OCI-LY3 (cell line): ENCODE measurements around the gene PPP1R12B.
A peak's percentile ranks its signal among the peaks of the same experiment; 100 is the strongest.
"Not testable (repeated sequence)": the region's sequence is repeated elsewhere in the genome, so short reads cannot be mapped to it uniquely, and the experiment has no call there.

Experiments
- H2AFZ ChIP-seq: fragments of 200-600, 300-600 bp; shearing (Covaris generic); 2 replicates; pipeline ENCODE4 v1.6.0; 2014; ENCODE audit warnings: antibody characterized with exemption, low read depth, low read length
- H3K27ac ChIP-seq: fragments of 200-600, 300-600 bp; sonication (generic); 2 replicates; pipeline ENCODE4 v1.5.1; 2014; ENCODE audit warnings: mild to moderate bottlenecking, low read length, moderate library complexity, mixed read lengths
- H3K27me3 ChIP-seq: fragments of 200-600, 300-600 bp; sonication (generic); 2 replicates; pipeline ENCODE4 v1.6.1; 2014; ENCODE audit warnings: low read depth, low read length, mixed read lengths
- H3K36me3 ChIP-seq: fragments of 200-600, 300-600 bp; sonication (generic); replicated peaks from 2 replicates; pipeline ENCODE3; 2014; ENCODE audit warnings: low read depth, low read length, mixed read lengths
- H3K4me1 ChIP-seq: fragments of 300-600, 200-600 bp; sonication (generic); 2 replicates; pipeline ENCODE4 v1.6.1; 2014; ENCODE audit warnings: low read length, mixed read lengths
- H3K4me2 ChIP-seq: fragments of 200-600, 300-600 bp; sonication (generic); 2 replicates; pipeline ENCODE4 v1.6.1; 2014; ENCODE audit warnings: low read length, mixed read lengths
- H3K4me3 ChIP-seq: fragments of 300-600, 200-600 bp; sonication (generic); 2 replicates; pipeline ENCODE4 v1.5.1; 2014; ENCODE audit warnings: antibody characterized with exemption, mild to moderate bottlenecking, low read length, moderate library complexity
- H3K79me2 ChIP-seq: fragments of 300-600, 200-600 bp; shearing (Covaris generic); 2 replicates; pipeline ENCODE4 v1.6.1; 2014; ENCODE audit warnings: mild to moderate bottlenecking, low read length, mixed read lengths
- H3K9ac ChIP-seq: fragments of 300-600, 200-600 bp; shearing (Covaris generic); 2 replicates; pipeline ENCODE4 v1.6.0; 2014; ENCODE audit warnings: mild to moderate bottlenecking, low read length, moderate library complexity
- H3K9me3 ChIP-seq: fragments of 200-600, 300-600 bp; shearing (Covaris generic); 2 replicates; pipeline ENCODE4 v1.6.1; 2014; ENCODE audit warnings: low read length, mixed read lengths; ENCODE audit not compliant: insufficient read depth
- H4K20me1 ChIP-seq: fragments of 200-600, 300-600 bp; sonication (generic); 2 replicates; pipeline ENCODE4 v1.6.1; 2016; ENCODE audit warnings: low read length, mixed read lengths; ENCODE audit not compliant: insufficient read depth
- EZH2phosphoT487 ChIP-seq: fragments of 200-600 bp; shearing (Covaris generic); IDR thresholded peaks from 2 replicates; pipeline ENCODE4 v1.6.1; 2018; ENCODE audit warnings: antibody characterized with exemption, mixed run types, low read depth
- TF ChIP-seq, protein P1 (sequence below): fragments of 200-600, 300-600 bp; sonication (generic); IDR thresholded peaks from 2 replicates; pipeline ENCODE4 v1.5.1; 2014; ENCODE audit warnings: antibody characterized with exemption, low read length, low read depth

PPP1R12B gene

DNA sequence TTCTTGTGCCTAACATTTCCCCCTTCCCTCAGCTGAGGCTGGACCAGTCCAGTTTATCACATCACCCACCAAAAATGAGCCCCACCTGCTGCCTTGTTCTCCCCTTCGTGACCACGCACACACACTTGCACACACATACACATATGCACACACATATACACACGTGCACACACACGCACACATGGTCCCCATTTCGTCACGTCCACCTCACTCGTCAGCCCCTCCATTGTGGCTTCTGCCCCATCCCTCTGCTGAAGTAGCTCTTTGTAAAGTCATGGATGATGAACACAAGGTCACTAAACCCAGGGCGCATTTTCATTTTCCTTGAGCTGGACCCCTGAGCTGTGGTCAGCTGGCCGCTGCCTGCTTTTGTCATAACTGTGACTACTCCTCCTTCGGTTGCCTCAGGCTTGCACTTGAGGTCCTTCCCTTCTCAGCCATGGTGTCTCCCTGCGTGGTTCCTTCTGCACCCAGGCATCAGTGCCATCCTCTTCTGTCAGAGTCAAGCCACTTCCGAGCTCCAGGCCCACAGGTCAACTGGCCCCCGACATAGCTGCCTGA is 267.9 kb downstream of the PPP1R12B start:
- no peak for TF ChIP-seq EZH2phosphoT487
- TF ChIP-seq, protein P1, sequence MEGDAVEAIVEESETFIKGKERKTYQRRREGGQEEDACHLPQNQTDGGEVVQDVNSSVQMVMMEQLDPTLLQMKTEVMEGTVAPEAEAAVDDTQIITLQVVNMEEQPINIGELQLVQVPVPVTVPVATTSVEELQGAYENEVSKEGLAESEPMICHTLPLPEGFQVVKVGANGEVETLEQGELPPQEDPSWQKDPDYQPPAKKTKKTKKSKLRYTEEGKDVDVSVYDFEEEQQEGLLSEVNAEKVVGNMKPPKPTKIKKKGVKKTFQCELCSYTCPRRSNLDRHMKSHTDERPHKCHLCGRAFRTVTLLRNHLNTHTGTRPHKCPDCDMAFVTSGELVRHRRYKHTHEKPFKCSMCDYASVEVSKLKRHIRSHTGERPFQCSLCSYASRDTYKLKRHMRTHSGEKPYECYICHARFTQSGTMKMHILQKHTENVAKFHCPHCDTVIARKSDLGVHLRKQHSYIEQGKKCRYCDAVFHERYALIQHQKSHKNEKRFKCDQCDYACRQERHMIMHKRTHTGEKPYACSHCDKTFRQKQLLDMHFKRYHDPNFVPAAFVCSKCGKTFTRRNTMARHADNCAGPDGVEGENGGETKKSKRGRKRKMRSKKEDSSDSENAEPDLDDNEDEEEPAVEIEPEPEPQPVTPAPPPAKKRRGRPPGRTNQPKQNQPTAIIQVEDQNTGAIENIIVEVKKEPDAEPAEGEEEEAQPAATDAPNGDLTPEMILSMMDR: no peak
- no peaks in the 10 kb centered on the region for H3K79me2 ChIP-seq
- H3K36me3 ChIP-seq: no peaks in the 10 kb centered on the region
- no peak overlapping the region for H2AFZ ChIP-seq
- H3K9ac ChIP-seq: no peak overlapping the region
- peak overlapping the region; percentile 63 for H3K4me2 ChIP-seq
- peaks cover 60% of the 10 kb centered on the region for H4K20me1 ChIP-seq
- no peaks in the 10 kb centered on the region for H3K9me3 ChIP-seq
- H3K4me1 ChIP-seq: peaks cover 28% of the 10 kb centered on the region
- H3K27ac ChIP-seq: no peak overlapping the region
- H3K4me3 ChIP-seq: peak overlapping the region; percentile 16
- H3K27me3 ChIP-seq: peaks cover 83% of the 10 kb centered on the region

DNA sequence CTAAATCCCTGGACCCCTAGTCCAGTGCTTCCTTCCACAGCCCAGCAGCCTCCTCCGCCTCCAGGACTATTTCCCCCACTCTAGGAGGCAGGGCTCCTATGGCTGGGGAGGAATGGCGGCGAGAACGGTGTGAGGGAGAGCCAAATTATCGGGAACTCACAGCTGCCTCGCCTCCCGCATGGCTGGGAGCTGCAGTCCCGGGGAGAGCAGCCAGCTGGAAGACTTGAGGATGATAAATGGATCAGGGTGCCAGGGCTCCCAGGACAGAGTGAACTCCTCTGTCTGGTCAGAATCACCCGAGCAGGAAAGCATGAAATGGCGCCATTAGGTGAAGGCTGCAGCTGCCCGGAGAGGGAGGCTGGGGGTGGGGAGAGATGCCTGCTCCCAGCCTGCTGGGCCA is 270.5 kb downstream of the PPP1R12B start:
- not testable (repeated sequence) for H3K27ac ChIP-seq, H2AFZ ChIP-seq, H3K36me3 ChIP-seq, H3K79me2 ChIP-seq, H3K9ac ChIP-seq, H3K9me3 ChIP-seq, H3K4me3 ChIP-seq, H3K4me2 ChIP-seq
- Histone ChIP-seq H3K4me1 (peaks cover 28% of the 10 kb centered on the region), H4K20me1 (peaks cover 54% of the 10 kb centered on the region), H3K27me3 (peaks cover 89% of the 10 kb centered on the region)

DNA sequence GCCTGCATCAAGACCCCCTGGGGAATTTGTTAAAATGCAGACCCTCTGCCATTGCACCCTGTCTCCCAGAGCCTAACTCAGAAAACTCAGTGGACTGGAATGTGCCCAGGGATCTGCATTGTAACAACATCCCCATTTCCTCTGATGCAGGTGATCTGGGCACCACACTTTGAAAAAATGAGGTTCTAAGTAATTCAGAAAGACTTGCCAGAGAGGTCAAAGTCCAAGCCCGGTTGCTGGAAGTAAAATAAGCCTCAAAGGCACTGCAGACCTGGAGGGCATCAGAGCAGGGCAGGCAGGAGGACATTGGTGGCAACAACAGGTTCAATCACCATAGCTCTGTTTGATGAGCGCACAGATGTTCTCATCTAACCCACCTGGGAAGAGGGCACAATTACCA is 271.0 kb downstream of the PPP1R12B start:
- Histone ChIP-seq H2AFZ (no peak overlapping the region), H3K79me2 (no peaks in the 10 kb centered on the region), H3K36me3 (no peaks in the 10 kb centered on the region), H3K27me3 (peaks cover 91% of the 10 kb centered on the region), H3K27ac (no peak overlapping the region), H4K20me1 (peaks cover 54% of the 10 kb centered on the region), H3K4me1 (peaks cover 28% of the 10 kb centered on the region), H3K4me2 (no peak overlapping the region), H3K9ac (no peak overlapping the region), H3K4me3 (no peak overlapping the region), H3K9me3 (no peaks in the 10 kb centered on the region)
- no peak for TF ChIP-seq EZH2phosphoT487
- TF ChIP-seq, protein P1: no peak

DNA sequence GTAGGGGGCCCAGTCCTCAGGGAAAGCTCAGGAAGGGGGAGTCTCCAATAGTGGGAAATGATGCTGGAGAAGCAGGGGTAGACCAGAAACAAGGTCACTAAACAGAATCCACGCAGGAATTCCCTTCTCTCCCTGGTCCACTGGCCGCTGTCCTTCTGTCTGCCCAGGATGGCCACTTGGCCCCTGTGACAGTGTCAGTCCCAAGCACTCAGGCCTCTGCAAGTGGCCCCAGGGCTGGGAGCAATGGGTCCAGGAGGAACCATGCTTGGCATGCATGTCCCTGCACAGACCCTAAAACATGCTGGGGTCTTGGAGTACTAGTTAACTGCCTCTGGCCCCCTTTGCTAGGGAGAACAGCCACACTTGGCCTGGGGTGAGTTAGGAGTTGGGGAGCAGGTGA is 271.5 kb downstream of the PPP1R12B start:
- H3K79me2 ChIP-seq, H3K4me3 ChIP-seq: not testable (repeated sequence)

DNA sequence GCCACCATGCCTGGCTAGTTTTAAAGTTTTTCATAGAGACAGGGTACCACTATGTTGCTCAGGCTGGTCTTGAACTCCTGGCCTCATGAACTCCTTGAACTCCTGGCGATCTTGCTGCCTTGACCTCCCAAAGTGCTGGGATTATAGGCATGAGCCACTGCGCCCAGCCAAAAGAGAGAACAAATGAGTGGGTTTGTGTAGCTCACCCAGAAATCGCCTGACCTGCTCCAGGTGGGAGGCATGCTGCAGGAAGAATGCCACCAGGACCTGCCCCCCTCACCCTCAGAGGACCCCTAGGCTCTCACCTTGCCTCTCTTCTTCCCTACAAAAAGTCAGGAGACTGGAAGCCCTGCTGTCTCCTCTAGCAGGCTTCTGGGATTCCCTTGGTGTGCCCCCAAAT is 272.9 kb downstream of the PPP1R12B start:
- peaks cover 87% of the 10 kb centered on the region for H3K27me3 ChIP-seq
- H3K36me3 ChIP-seq: no peaks in the 10 kb centered on the region
- H3K79me2 ChIP-seq: no peaks in the 10 kb centered on the region
- peaks cover 18% of the 10 kb centered on the region for H3K4me1 ChIP-seq
- no peak overlapping the region for H3K4me2 ChIP-seq
- no peaks in the 10 kb centered on the region for H3K9me3 ChIP-seq
- H2AFZ ChIP-seq: no peak overlapping the region
- H3K9ac ChIP-seq: no peak overlapping the region
- no peak overlapping the region for H3K4me3 ChIP-seq
- TF ChIP-seq, protein P1: no peak
- TF ChIP-seq EZH2phosphoT487: no peak
- H3K27ac ChIP-seq: no peak overlapping the region
- H4K20me1 ChIP-seq: peaks cover 43% of the 10 kb centered on the region

More for the DNA sequence above, 271.5 kb downstream of the PPP1R12B start:
- Histone ChIP-seq H3K27me3 (peaks cover 91% of the 10 kb centered on the region), H4K20me1 (peaks cover 52% of the 10 kb centered on the region), H3K4me1 (peaks cover 31% of the 10 kb centered on the region)
- H3K9ac ChIP-seq, H3K9me3 ChIP-seq, H2AFZ ChIP-seq, H3K4me2 ChIP-seq, H3K36me3 ChIP-seq, H3K27ac ChIP-seq: not testable (repeated sequence)
